Stimulated activated CD8-positive, alpha-beta memory T cell treated with anti-CD3 and anti-CD28 coated beads, Interleukin-4, amount 100 ng/mL, for 4 hours (primary cell): Measurements from ENCODE around the gene E2F4.

Experiments
- DNase-seq, 2 donors: peaks; one replicate each; pipeline ENCODE4 v3.0.0-alpha.2; 2020; ENCODE audit warnings: low read depth in 2 of 2, low spot score in 1 of 2

E2F4 gene

GRCh38 chr16:67190448-67191399 lies 1.2 kb upstream of the E2F4 start:
- no peak for DNase-seq

- no peak for DNase-seq
These were observed 452 bp upstream of the E2F4 start for GRCh38 chr16:67191411-67191994.

GRCh38 chr16:67192781-67193361 lies 916 bp downstream of the E2F4 start:
- DNase-seq = no peak

GRCh38 chr16:67193536-67193935 lies 1.6 kb downstream of the E2F4 start:
- no peak for DNase-seq

- no peak for DNase-seq
These were observed 2.3 kb downstream of the E2F4 start for GRCh38 chr16:67194260-67194659.

- no peak for DNase-seq
These were observed 3.7 kb downstream of the E2F4 start for GRCh38 chr16:67195676-67196075.

GRCh38 chr16:67196881-67197280 lies 4.9 kb downstream of the E2F4 start:
- DNase-seq = no peak

- no peak for DNase-seq
These were observed 5.7 kb downstream of the E2F4 start for GRCh38 chr16:67197704-67198103.

- DNase-seq = no peak
These were observed 6.3 kb downstream of the E2F4 start for GRCh38 chr16:67198238-67198734.

GRCh38 chr16:67199011-67199807 lies 7.3 kb downstream of the E2F4 start, which contains the start of gene ELMO3:
TSS of gene ELMO3 (plus strand) at chr16:67199131. CDS start at chr16:67199327, 196 bp downstream.
- DNase-seq = no peak

- no peak for DNase-seq
These were observed 7.8 kb downstream of the E2F4 start for GRCh38 chr16:67199808-67200198.

- DNase-seq = no peak
These were observed 8.5 kb downstream of the E2F4 start for GRCh38 chr16:67200491-67200890.

GRCh38 chr16:67201411-67202345 lies 9.7 kb downstream of the E2F4 start:
- DNase-seq = no peak

- no peak for DNase-seq
These were observed 10.5 kb downstream of the E2F4 start for GRCh38 chr16:67202426-67202825.

GRCh38 chr16:67202956-67203493 lies 11.1 kb downstream of the E2F4 start:
- DNase-seq = no peak

GRCh38 chr16:67204076-67204475 lies 12.1 kb downstream of the E2F4 start:
- no peak for DNase-seq

GRCh38 chr16:67206129-67206837 lies 14.3 kb downstream of the E2F4 start:
- DNase-seq = no peak

GRCh38 chr16:67206838-67207248 lies 14.9 kb downstream of the E2F4 start:
- no peak for DNase-seq
